Trophoblast cell (in vitro differentiated cells and primary cell): Measurements from ENCODE around the gene RB1.
A peak's percentile ranks its signal among the peaks of the same experiment; 100 is the strongest.

Experiments
- DNase-seq, 2 donors: peaks; one replicate each; pipeline ENCODE4 v3.0.0-alpha.2; 2016
- H2AFZ ChIP-seq: 2 replicates; pipeline ENCODE4 v1.6.1; 2013; ENCODE audit warnings: low read length, moderate library complexity, mild to moderate bottlenecking; ENCODE audit not compliant: insufficient read depth, poor library complexity
- H2AK5ac ChIP-seq: 2 replicates; pipeline ENCODE4 v1.6.1; 2013; ENCODE audit warnings: mild to moderate bottlenecking, low read length
- H2BK120ac ChIP-seq: 2 replicates; pipeline ENCODE4 v1.6.1; 2013; ENCODE audit warnings: low read length, mild to moderate bottlenecking, moderate library complexity; ENCODE audit not compliant: insufficient read depth, poor library complexity
- H2BK12ac ChIP-seq: 2 replicates; pipeline ENCODE4 v1.6.1; 2013; ENCODE audit warnings: mild to moderate bottlenecking, low read length, moderate library complexity
- H2BK5ac ChIP-seq: 2 replicates; pipeline ENCODE4 v1.6.1; 2013; ENCODE audit warnings: low read length, low read depth, moderate library complexity, mild to moderate bottlenecking; ENCODE audit not compliant: poor library complexity
- H3K14ac ChIP-seq: 2 replicates; pipeline ENCODE4 v1.6.1; 2013; ENCODE audit warnings: mild to moderate bottlenecking, low read length
- H3K18ac ChIP-seq: 2 replicates; pipeline ENCODE4 v1.6.1; 2013; ENCODE audit warnings: mild to moderate bottlenecking, low read length
- H3K23ac ChIP-seq: 2 replicates; pipeline ENCODE4 v1.6.1; 2013; ENCODE audit warnings: low read length
- H3K27ac ChIP-seq: 2 replicates; pipeline ENCODE4 v1.5.1; 2013; ENCODE audit warnings: low read depth, mild to moderate bottlenecking, inconsistent platforms, low read length, moderate library complexity
- H3K27me3 ChIP-seq: 2 replicates; pipeline ENCODE4 v1.6.1; 2013; ENCODE audit warnings: inconsistent platforms, mild to moderate bottlenecking, low read length, moderate library complexity; ENCODE audit not compliant: insufficient read depth
- H3K36me3 ChIP-seq, 2 experiments: 1 replicate in 1 of 2; 2 replicates in 1 of 2; pipeline ENCODE4 v1.6.1; 2013; ENCODE audit warnings: low read length in 2 of 2, mild to moderate bottlenecking in 2 of 2, moderate library complexity in 1 of 2; ENCODE audit not compliant: insufficient read depth in 2 of 2, control insufficient read depth in 1 of 2
- H3K4ac ChIP-seq: 2 replicates; pipeline ENCODE4 v1.6.1; 2013; ENCODE audit warnings: low read depth, mild to moderate bottlenecking, low read length, moderate library complexity
- H3K4me1 ChIP-seq, 2 experiments: 1 replicate in 1 of 2; 2 replicates in 1 of 2; pipeline ENCODE4 v1.6.1; 2013; ENCODE audit warnings: low read length in 2 of 2, mild to moderate bottlenecking in 2 of 2, moderate library complexity in 1 of 2; ENCODE audit not compliant: insufficient read depth in 2 of 2, control insufficient read depth in 1 of 2
- H3K4me2 ChIP-seq: 2 replicates; pipeline ENCODE4 v1.6.1; 2013; ENCODE audit warnings: inconsistent platforms, mild to moderate bottlenecking, low read length, moderate library complexity
- H3K4me3 ChIP-seq: 2 replicates; pipeline ENCODE4 v1.5.1; 2013; ENCODE audit warnings: mild to moderate bottlenecking, low read depth, low read length, inconsistent platforms
- H3K79me1 ChIP-seq: one replicate; pipeline ENCODE4 v1.6.1; 2013; ENCODE audit warnings: low read length
- H3K79me2 ChIP-seq: 2 replicates; pipeline ENCODE4 v1.6.1; 2013; ENCODE audit warnings: low read length, mild to moderate bottlenecking; ENCODE audit not compliant: control insufficient read depth, insufficient read depth, poor library complexity
- H3K9ac ChIP-seq: 2 replicates; pipeline ENCODE4 v1.6.1; 2013; ENCODE audit warnings: mild to moderate bottlenecking, low read length
- H3K9me3 ChIP-seq: 2 replicates; pipeline ENCODE4 v1.6.1; 2013; ENCODE audit warnings: low read depth, mild to moderate bottlenecking, control low read depth, inconsistent platforms, low read length; ENCODE audit not compliant: insufficient read depth
- H4K12ac ChIP-seq: 2 replicates; pipeline ENCODE4 v1.6.1; 2013; ENCODE audit warnings: low read depth, mild to moderate bottlenecking, low read length, moderate library complexity
- H4K8ac ChIP-seq: 2 replicates; pipeline ENCODE4 v1.6.1; 2013; ENCODE audit warnings: low read depth, mild to moderate bottlenecking, low read length, moderate library complexity
- H4K91ac ChIP-seq: one replicate; pipeline ENCODE4 v1.6.1; 2013; ENCODE audit warnings: low read depth, mild to moderate bottlenecking, low read length, moderate library complexity
- WGBS: extraction: QIAGEN DNeasy Blood & Tissue Kit; methylation state at CpG from one replicate; pipeline ENCODE4 v1.1.7; 2013; ENCODE audit warnings: missing lambda C conversion rate; ENCODE audit not compliant: insufficient read length, insufficient coverage; ENCODE audit errors: extremely low coverage; 5-methylcytosine and 5-hydroxymethylcytosine counted together

RB1 gene

GRCh38 chr13:48410199-48410598 is 106.6 kb downstream of the RB1 start:
- Histone ChIP-seq H4K8ac (no peak overlapping the region), H3K4me3 (no peak overlapping the region), H2AK5ac (no peak overlapping the region), H3K4ac (no peak overlapping the region), H3K9ac (no peak overlapping the region), H2BK5ac (no peak overlapping the region), H3K18ac (no peak overlapping the region), H4K12ac (no peak overlapping the region), H3K79me1 (no peaks in the 10 kb centered on the region), H4K91ac (no peak overlapping the region), H2BK12ac (no peak overlapping the region), H3K14ac (no peak overlapping the region), H3K23ac (no peak overlapping the region), H3K4me2 (no peak overlapping the region), H3K4me1 (no peaks in the 10 kb centered on the region), H3K9me3 (no peaks in the 10 kb centered on the region), H3K27ac (no peak overlapping the region), H3K79me2 (no peaks in the 10 kb centered on the region), H3K36me3 (no peaks in the 10 kb centered on the region), H2BK120ac (no peak overlapping the region), H3K27me3 (no peaks in the 10 kb centered on the region), H2AFZ (no peak overlapping the region)
- no CpG with 5 or more reads among the region's 5 CpGs for WGBS
- DNase-seq: no peak

- H3K4me3 ChIP-seq: no peak overlapping the region
- no peak overlapping the region for H4K12ac ChIP-seq
- H2BK5ac ChIP-seq: no peak overlapping the region
- H2AK5ac ChIP-seq: no peak overlapping the region
- no peaks in the 10 kb centered on the region for H3K79me1 ChIP-seq
- no peak overlapping the region for H2BK12ac ChIP-seq
- no peak overlapping the region for H3K9ac ChIP-seq
- no peak overlapping the region for H3K18ac ChIP-seq
- H3K4me2 ChIP-seq: peak overlapping the region; percentile 24
- no peak overlapping the region for H2AFZ ChIP-seq
- H3K27me3 ChIP-seq: no peaks in the 10 kb centered on the region
- H2BK120ac ChIP-seq: no peak overlapping the region
- H3K79me2 ChIP-seq: no peaks in the 10 kb centered on the region
- WGBS: no CpG with 5 or more reads among the region's 1 CpG
- H3K27ac ChIP-seq: no peak overlapping the region
- no peaks in the 10 kb centered on the region for H3K4me1 ChIP-seq
- no peak for DNase-seq
- H3K36me3 ChIP-seq: peaks cover 0 to 3% of the 10 kb centered on the region in 2 experiments
- no peak overlapping the region for H4K91ac ChIP-seq
- H3K23ac ChIP-seq: no peak overlapping the region
- no peak overlapping the region for H3K14ac ChIP-seq
- no peak overlapping the region for H4K8ac ChIP-seq
- peaks cover 3% of the 10 kb centered on the region for H3K9me3 ChIP-seq
- no peak overlapping the region for H3K4ac ChIP-seq
These were observed 107.7 kb downstream of the RB1 start for GRCh38 chr13:48411147-48411794.

GRCh38 chr13:48411841-48412531 is 108.4 kb downstream of the RB1 start:
- no peaks in the 10 kb centered on the region for H3K4me1 ChIP-seq
- no peak for DNase-seq
- no peak overlapping the region for H3K23ac ChIP-seq
- peaks cover 4% of the 10 kb centered on the region for H3K9me3 ChIP-seq
- no peaks in the 10 kb centered on the region for H3K79me2 ChIP-seq
- H2AK5ac ChIP-seq: no peak overlapping the region
- no peak overlapping the region for H3K27ac ChIP-seq
- WGBS: no CpG with 5 or more reads among the region's 13 CpGs
- no peak overlapping the region for H4K91ac ChIP-seq
- H3K27me3 ChIP-seq: no peaks in the 10 kb centered on the region
- H3K9ac ChIP-seq: no peak overlapping the region
- peak overlapping the region; percentile 20 for H3K4me3 ChIP-seq
- no peaks in the 10 kb centered on the region for H3K79me1 ChIP-seq
- H2AFZ ChIP-seq: no peak overlapping the region
- H3K4me2 ChIP-seq: peak overlapping the region; percentile 62
- no peak overlapping the region for H2BK5ac ChIP-seq
- H2BK12ac ChIP-seq: no peak overlapping the region
- no peak overlapping the region for H4K8ac ChIP-seq
- H3K18ac ChIP-seq: no peak overlapping the region
- H3K4ac ChIP-seq: no peak overlapping the region
- H4K12ac ChIP-seq: no peak overlapping the region
- peaks cover 0 to 5% of the 10 kb centered on the region in 2 experiments for H3K36me3 ChIP-seq
- H3K14ac ChIP-seq: no peak overlapping the region
- H2BK120ac ChIP-seq: no peak overlapping the region

- Histone ChIP-seq H3K4me1 (no peaks in the 10 kb centered on the region), H3K4me2 (peak within 1 kb of the TSS; percentile 62), H4K12ac (peak within 1 kb of the TSS; percentile 18), H3K9me3 (peaks cover 4% of the 10 kb centered on the region), H2AK5ac (no peak within 1 kb of the TSS), H2BK12ac (no peak within 1 kb of the TSS), H4K8ac (no peak within 1 kb of the TSS), H3K27ac (no peak within 1 kb of the TSS), H3K27me3 (no peaks in the 10 kb centered on the region), H2BK5ac (no peak within 1 kb of the TSS), H3K18ac (no peak within 1 kb of the TSS), H3K4ac (no peak within 1 kb of the TSS), H3K9ac (no peak within 1 kb of the TSS), H3K14ac (no peak within 1 kb of the TSS), H3K36me3 (peaks cover 0 to 7% of the 10 kb centered on the region in 2 experiments), H3K23ac (no peak within 1 kb of the TSS), H2BK120ac (no peak within 1 kb of the TSS), H3K4me3 (peak within 1 kb of the TSS; percentile 20), H3K79me2 (no peaks in the 10 kb centered on the region), H2AFZ (no peak within 1 kb of the TSS), H4K91ac (no peak within 1 kb of the TSS), H3K79me1 (no peaks in the 10 kb centered on the region)
- no CpG with 5 or more reads among the region's 4 CpGs for WGBS
- peak in 1 of 2 donors; percentile 9 for DNase-seq
These were observed 109.4 kb downstream of the RB1 start, which contains the start of gene LPAR6 for GRCh38 chr13:48412881-48413351. Gene LPAR6 (minus strand): TSS chr13:48413113. CDS start chr13:48412423, 690 bp downstream.
